ENCODE results near the gene UGT1A6.
"Not testable (repeated sequence)": the region's sequence is repeated elsewhere in the genome, so short reads cannot be mapped to it uniquely, and the experiment has no call there.

Gene UGT1A6

GRCh38 chr2:233718552-233718951 is 25.9 kb downstream of the UGT1A6 start, which contains the start of gene UGT1A4:
Gene UGT1A4, plus strand, starts transcription at chr2:233718736. Its CDS starts 85 bp downstream, at chr2:233718821.
- H3K27ac ChIP-seq (ENCODE audit: low read length), result no peak within 1 kb of the TSS
- no peak within 1 kb of the TSS for H3K4me2 ChIP-seq (ENCODE audit: low read length)
- H2AFZ ChIP-seq (ENCODE audit: low read depth, low read length), result no peak within 1 kb of the TSS
- H3K36me3 ChIP-seq (replicated peaks; ENCODE audit: low read depth, low read length), result no peaks in the 10 kb centered on the region
- H3K4me3 ChIP-seq (ENCODE audit: low read length), result no peak within 1 kb of the TSS
- TF ChIP-seq, protein P1, sequence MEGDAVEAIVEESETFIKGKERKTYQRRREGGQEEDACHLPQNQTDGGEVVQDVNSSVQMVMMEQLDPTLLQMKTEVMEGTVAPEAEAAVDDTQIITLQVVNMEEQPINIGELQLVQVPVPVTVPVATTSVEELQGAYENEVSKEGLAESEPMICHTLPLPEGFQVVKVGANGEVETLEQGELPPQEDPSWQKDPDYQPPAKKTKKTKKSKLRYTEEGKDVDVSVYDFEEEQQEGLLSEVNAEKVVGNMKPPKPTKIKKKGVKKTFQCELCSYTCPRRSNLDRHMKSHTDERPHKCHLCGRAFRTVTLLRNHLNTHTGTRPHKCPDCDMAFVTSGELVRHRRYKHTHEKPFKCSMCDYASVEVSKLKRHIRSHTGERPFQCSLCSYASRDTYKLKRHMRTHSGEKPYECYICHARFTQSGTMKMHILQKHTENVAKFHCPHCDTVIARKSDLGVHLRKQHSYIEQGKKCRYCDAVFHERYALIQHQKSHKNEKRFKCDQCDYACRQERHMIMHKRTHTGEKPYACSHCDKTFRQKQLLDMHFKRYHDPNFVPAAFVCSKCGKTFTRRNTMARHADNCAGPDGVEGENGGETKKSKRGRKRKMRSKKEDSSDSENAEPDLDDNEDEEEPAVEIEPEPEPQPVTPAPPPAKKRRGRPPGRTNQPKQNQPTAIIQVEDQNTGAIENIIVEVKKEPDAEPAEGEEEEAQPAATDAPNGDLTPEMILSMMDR (IDR thresholded peaks at IDR 0.05; ENCODE audit: low read depth, low read length), result no peak
- TF ChIP-seq EZH2phosphoT487 (IDR thresholded peaks at IDR 0.05; ENCODE audit: low read depth), result no peak
- H3K79me2 ChIP-seq (ENCODE audit: low read length), result no peaks in the 10 kb centered on the region
- no peaks in the 10 kb centered on the region for H4K20me1 ChIP-seq (ENCODE audit: insufficient read depth, low read length)
- no peak within 1 kb of the TSS for H3K9ac ChIP-seq (ENCODE audit: low read length)
- no peaks in the 10 kb centered on the region for H3K4me1 ChIP-seq (ENCODE audit: low read length)
- no peaks in the 10 kb centered on the region for H3K9me3 ChIP-seq (ENCODE audit: insufficient read depth, low read length)
- no peaks in the 10 kb centered on the region for H3K27me3 ChIP-seq (ENCODE audit: low read depth, low read length)

GRCh38 chr2:233728723-233729301 is 36.1 kb downstream of the UGT1A6 start, which contains the start of gene UGT1A3:
Gene UGT1A3, plus strand, starts transcription at chr2:233729042. Its CDS starts 85 bp downstream, at chr2:233729127.
- no peaks in the 10 kb centered on the region for H3K79me2 ChIP-seq (ENCODE audit: low read length)
- no peak within 1 kb of the TSS for H2AFZ ChIP-seq (ENCODE audit: low read depth, low read length)
- no peaks in the 10 kb centered on the region for H3K9me3 ChIP-seq (ENCODE audit: insufficient read depth, low read length)
- H3K27ac ChIP-seq (ENCODE audit: low read length), result no peak within 1 kb of the TSS
- no peak within 1 kb of the TSS for H3K9ac ChIP-seq (ENCODE audit: low read length)
- H3K4me1 ChIP-seq (ENCODE audit: low read length), result no peaks in the 10 kb centered on the region
- no peaks in the 10 kb centered on the region for H3K27me3 ChIP-seq (ENCODE audit: low read depth, low read length)
- no peaks in the 10 kb centered on the region for H3K36me3 ChIP-seq (replicated peaks; ENCODE audit: low read depth, low read length)
- H3K4me2 ChIP-seq (ENCODE audit: low read length), result no peak within 1 kb of the TSS
- no peak within 1 kb of the TSS for H3K4me3 ChIP-seq (ENCODE audit: low read length)
- H4K20me1 ChIP-seq (ENCODE audit: insufficient read depth, low read length), result no peaks in the 10 kb centered on the region
- no peak for TF ChIP-seq EZH2phosphoT487 (IDR thresholded peaks at IDR 0.05; ENCODE audit: low read depth)
- TF ChIP-seq, protein P1 (IDR thresholded peaks at IDR 0.05; ENCODE audit: low read depth, low read length), result no peak

DNA sequence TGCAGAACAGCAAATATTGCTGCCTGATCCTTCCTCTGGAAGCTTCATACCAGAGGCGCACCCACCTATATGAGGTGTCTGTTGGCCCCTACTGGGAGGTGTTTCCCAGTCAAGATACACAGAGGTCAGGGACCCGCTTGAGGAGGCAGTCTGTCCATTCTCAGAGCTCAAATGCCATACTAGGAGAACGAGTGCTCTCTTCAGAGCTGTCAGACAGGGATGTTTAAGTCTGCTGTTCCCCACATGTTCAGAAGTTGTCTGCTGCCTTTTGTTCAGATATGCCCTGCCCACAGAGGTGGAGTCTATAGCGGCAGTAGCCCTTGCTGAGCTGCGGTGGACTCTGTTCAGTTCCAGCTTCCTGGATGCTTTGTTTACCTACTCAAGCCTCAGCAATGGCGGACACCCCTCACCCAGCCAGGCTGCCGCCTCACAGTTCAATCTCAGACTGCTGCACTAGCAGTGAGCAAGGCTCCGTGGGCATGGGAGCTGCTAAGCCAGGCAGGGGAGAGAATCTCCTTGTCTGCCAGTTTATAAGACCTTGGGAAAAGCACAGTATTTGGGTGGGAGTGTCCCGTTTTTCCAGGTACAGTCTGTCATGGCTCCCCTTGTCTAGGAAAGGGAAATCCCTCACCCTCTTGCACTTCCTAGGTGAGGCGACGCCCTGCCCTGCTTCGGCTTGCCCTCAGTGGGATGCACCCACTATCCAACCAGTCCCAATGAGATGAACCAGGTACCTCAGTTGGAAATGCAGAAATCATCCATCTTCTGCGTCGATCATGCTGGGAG is 44.4 kb downstream of the UGT1A6 start:
- not testable (repeated sequence) for H3K36me3 ChIP-seq (replicated peaks; ENCODE audit: low read depth, low read length); H3K4me1 ChIP-seq (ENCODE audit: low read length); H3K9me3 ChIP-seq (ENCODE audit: insufficient read depth, low read length); H2AFZ ChIP-seq (ENCODE audit: low read depth, low read length); H3K4me3 ChIP-seq (ENCODE audit: low read length); H3K79me2 ChIP-seq (ENCODE audit: low read length); H3K27me3 ChIP-seq (ENCODE audit: low read depth, low read length); H3K4me2 ChIP-seq (ENCODE audit: low read length); H4K20me1 ChIP-seq (ENCODE audit: insufficient read depth, low read length); H3K9ac ChIP-seq (ENCODE audit: low read length); H3K27ac ChIP-seq (ENCODE audit: low read length)

DNA sequence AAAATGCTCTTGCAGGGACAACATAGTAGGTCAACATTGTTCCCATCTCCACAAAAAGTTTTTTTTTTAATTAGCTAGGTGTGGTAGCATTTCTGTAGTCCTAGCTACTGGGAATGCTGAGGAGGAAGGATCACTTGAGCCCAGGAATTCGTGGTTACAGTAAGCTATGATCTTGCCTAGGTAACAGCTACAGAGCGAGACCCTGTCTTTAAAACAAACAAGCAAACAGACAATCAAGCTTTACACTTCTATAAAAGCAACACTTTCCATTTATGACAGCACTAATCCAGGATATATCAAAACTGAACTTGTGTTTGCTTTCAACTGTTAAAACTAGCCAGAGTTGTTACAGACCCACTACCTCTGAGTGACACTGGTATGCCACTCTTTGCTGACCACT is 48.2 kb downstream of the UGT1A6 start:
- H3K4me3 ChIP-seq (ENCODE audit: low read length), result no peak overlapping the region
- TF ChIP-seq, protein P1 (IDR thresholded peaks at IDR 0.05; ENCODE audit: low read depth, low read length), result no peak
- TF ChIP-seq EZH2phosphoT487 (IDR thresholded peaks at IDR 0.05; ENCODE audit: low read depth), result no peak
- H3K79me2 ChIP-seq (ENCODE audit: low read length), result no peaks in the 10 kb centered on the region
- H4K20me1 ChIP-seq (ENCODE audit: insufficient read depth, low read length), result no peaks in the 10 kb centered on the region
- H3K4me1 ChIP-seq (ENCODE audit: low read length), result no peaks in the 10 kb centered on the region
- no peaks in the 10 kb centered on the region for H3K9me3 ChIP-seq (ENCODE audit: insufficient read depth, low read length)
- no peak overlapping the region for H3K4me2 ChIP-seq (ENCODE audit: low read length)
- H2AFZ ChIP-seq (ENCODE audit: low read depth, low read length), result no peak overlapping the region
- no peaks in the 10 kb centered on the region for H3K36me3 ChIP-seq (replicated peaks; ENCODE audit: low read depth, low read length)
- H3K27ac ChIP-seq (ENCODE audit: low read length), result no peak overlapping the region
- H3K9ac ChIP-seq (ENCODE audit: low read length), result no peak overlapping the region
- no peaks in the 10 kb centered on the region for H3K27me3 ChIP-seq (ENCODE audit: low read depth, low read length)
